HAP-1 (cell line): ENCODE results near the gene TMED7.
A peak's percentile ranks its signal among the peaks of the same experiment; 100 is the strongest.

Experiments used
- DNase-seq, 2 experiments: peaks; one replicate each; pipeline ENCODE4 v3.0.0-alpha.2; 2016 to 2020; ENCODE audit warnings: low spot score in 2 of 2
- H3K27me3 ChIP-seq: fragments of 250-450 bp; sonication (Bioruptor Pico); 2 replicates; pipeline ENCODE4 v1.5.1; 2020; ENCODE audit warnings: low read depth, mild to moderate bottlenecking, moderate library complexity
- H3K36me3 ChIP-seq: fragments of 250-450 bp; sonication (Bioruptor Pico); replicated peaks from 2 replicates; pipeline ENCODE4 v1.5.1; 2020; ENCODE audit warnings: mild to moderate bottlenecking
- H3K4me1 ChIP-seq: fragments of 250-450 bp; sonication (Bioruptor Pico); 2 replicates; pipeline ENCODE4 v1.5.1; 2020; ENCODE audit warnings: mild to moderate bottlenecking
- H3K4me3 ChIP-seq: fragments of 250-450 bp; sonication (Bioruptor Pico); 2 replicates; pipeline ENCODE4 v1.5.1; 2020; ENCODE audit warnings: mild to moderate bottlenecking, moderate library complexity
- H3K9me3 ChIP-seq: fragments of 250-450 bp; sonication (Bioruptor Pico); 2 replicates; pipeline ENCODE4 v1.5.1; 2020; ENCODE audit warnings: mild to moderate bottlenecking, moderate library complexity
- in situ Hi-C: fragments of 300-500 bp; cut with MboI; formaldehyde crosslinking; loops from 3 replicates; pipeline ENCODE4 v1.14.3; 2020; ENCODE audit warnings: low sequenced_read_pairs, inconsistent platforms, mixed read lengths

The TMED7 gene

GRCh38 chr5:115644046-115644445 lies 18.2 kb upstream of the TMED7 start:
- in situ Hi-C loops = no loop called here
- DNase-seq = no peak
- H3K27me3 ChIP-seq = peaks cover 9% of the 10 kb centered on the region

GRCh38 chr5:115641948-115642347 lies 16.1 kb upstream of the TMED7 start:
- H3K9me3 ChIP-seq = no peaks in the 10 kb centered on the region
- H3K36me3 ChIP-seq = no peaks in the 10 kb centered on the region
- peaks cover 14% of the 10 kb centered on the region for H3K27me3 ChIP-seq
- no peak for DNase-seq
- no peaks in the 10 kb centered on the region for H3K4me1 ChIP-seq
- in situ Hi-C loops = no loop called here
- no peak overlapping the region for H3K4me3 ChIP-seq

More at GRCh38 chr5:115644046-115644445, 18.2 kb upstream of the TMED7 start:
- Histone ChIP-seq H3K4me1 (peaks cover 6% of the 10 kb centered on the region; the same call in 1 of the 2 replicates), H3K4me3 (no peak overlapping the region), H3K36me3 (no peaks in the 10 kb centered on the region), H3K9me3 (no peaks in the 10 kb centered on the region)

GRCh38 chr5:115640274-115640673 lies 14.4 kb upstream of the TMED7 start:
- Histone ChIP-seq H3K4me3 (no peak overlapping the region), H3K27me3 (peaks cover 14% of the 10 kb centered on the region), H3K9me3 (no peaks in the 10 kb centered on the region), H3K4me1 (no peaks in the 10 kb centered on the region), H3K36me3 (no peaks in the 10 kb centered on the region)
- DNase-seq = no peak
- in situ Hi-C loops = no loop called here

- peaks cover 2% of the 10 kb centered on the region; the same call in 1 of the 2 replicates for H3K4me1 ChIP-seq
- DNase-seq = no peak
- H3K4me3 ChIP-seq = no peak overlapping the region
- in situ Hi-C loops = no loop called here
- peaks cover 14% of the 10 kb centered on the region for H3K27me3 ChIP-seq
- no peaks in the 10 kb centered on the region for H3K36me3 ChIP-seq
- H3K9me3 ChIP-seq = no peaks in the 10 kb centered on the region
Observed at GRCh38 chr5:115639377-115639776, 13.5 kb upstream of the TMED7 start.

GRCh38 chr5:115637507-115637906 lies 11.7 kb upstream of the TMED7 start:
- H3K27me3 ChIP-seq = peaks cover 14% of the 10 kb centered on the region
- DNase-seq = no peak
- H3K36me3 ChIP-seq = no peaks in the 10 kb centered on the region
- peaks cover 4% of the 10 kb centered on the region; the same call in 1 of the 2 replicates for H3K4me1 ChIP-seq
- H3K4me3 ChIP-seq = no peak overlapping the region
- H3K9me3 ChIP-seq = no peaks in the 10 kb centered on the region
- in situ Hi-C loops = no loop called here

GRCh38 chr5:115636008-115636407 lies 10.2 kb upstream of the TMED7 start:
- in situ Hi-C loops = no loop called here
- no peaks in the 10 kb centered on the region for H3K36me3 ChIP-seq
- no peak overlapping the region for H3K4me3 ChIP-seq

GRCh38 chr5:115634343-115635132 lies 8.7 kb upstream of the TMED7 start:
- Histone ChIP-seq H3K4me3 (no peak overlapping the region), H3K4me1 (peaks cover 4% of the 10 kb centered on the region; the same call in 1 of the 2 replicates), H3K9me3 (no peaks in the 10 kb centered on the region), H3K27me3 (peaks cover 8% of the 10 kb centered on the region; the same call in 1 of the 2 replicates), H3K36me3 (no peaks in the 10 kb centered on the region)
- in situ Hi-C loops = no loop called here
- DNase-seq = peak; percentile 90 to 94

More at GRCh38 chr5:115636008-115636407, 10.2 kb upstream of the TMED7 start:
- peaks cover 8% of the 10 kb centered on the region; the same call in 1 of the 2 replicates for H3K27me3 ChIP-seq
- no peak for DNase-seq
- no peaks in the 10 kb centered on the region for H3K9me3 ChIP-seq
- H3K4me1 ChIP-seq = peaks cover 4% of the 10 kb centered on the region; the same call in 1 of the 2 replicates

GRCh38 chr5:115629903-115630302 lies 4.1 kb upstream of the TMED7 start:
- no peak for DNase-seq
- Histone ChIP-seq H3K36me3 (no peaks in the 10 kb centered on the region; the same call in 1 of the 2 replicates), H3K9me3 (no peaks in the 10 kb centered on the region), H3K27me3 (no peaks in the 10 kb centered on the region), H3K4me3 (no peak overlapping the region), H3K4me1 (peaks cover 4% of the 10 kb centered on the region; the same call in 1 of the 2 replicates)
- in situ Hi-C loops = loop anchor here (10.0 kb wide), 1 partner anchor 445 kb away; no protein-coding TSS in a partner anchor

- Histone ChIP-seq H3K4me1 (peaks cover 8% of the 10 kb centered on the region), H3K4me3 (no peak overlapping the region), H3K27me3 (no peaks in the 10 kb centered on the region), H3K9me3 (no peaks in the 10 kb centered on the region), H3K36me3 (no peaks in the 10 kb centered on the region; the same call in 1 of the 2 replicates)
- no peak for DNase-seq
- in situ Hi-C loops = loop anchor here (10.0 kb wide), 1 partner anchor 447 kb away; no protein-coding TSS in a partner anchor
Observed at GRCh38 chr5:115627295-115627865, 1.5 kb upstream of the TMED7 start.

GRCh38 chr5:115626445-115626823 lies 598 bp upstream of the TMED7 start:
- DNase-seq = no peak
- in situ Hi-C loops = loop anchor here (10.0 kb wide), 1 partner anchor 448 kb away; no protein-coding TSS in a partner anchor
- Histone ChIP-seq H3K4me3 (peak overlapping the region; percentile 78), H3K36me3 (no peaks in the 10 kb centered on the region; the same call in 1 of the 2 replicates), H3K9me3 (no peaks in the 10 kb centered on the region), H3K27me3 (no peaks in the 10 kb centered on the region), H3K4me1 (peaks cover 14% of the 10 kb centered on the region)

- H3K4me1 ChIP-seq = peaks cover 19% of the 10 kb centered on the region
- no peak for DNase-seq
- peak overlapping the region; percentile 78 for H3K4me3 ChIP-seq
- no peaks in the 10 kb centered on the region for H3K9me3 ChIP-seq
- in situ Hi-C loops = loop anchor here (10.0 kb wide), 1 partner anchor 450 kb away; no protein-coding TSS in a partner anchor
- no peaks in the 10 kb centered on the region for H3K27me3 ChIP-seq
- H3K36me3 ChIP-seq = peaks cover 4% of the 10 kb centered on the region
Observed at GRCh38 chr5:115624994-115625393, 842 bp downstream of the TMED7 start.

GRCh38 chr5:115623658-115624057 lies 2.2 kb downstream of the TMED7 start:
- Histone ChIP-seq H3K9me3 (no peaks in the 10 kb centered on the region), H3K36me3 (peaks cover 16% of the 10 kb centered on the region), H3K4me3 (peak overlapping the region; percentile 78; the same call in 1 of the 2 replicates), H3K27me3 (no peaks in the 10 kb centered on the region), H3K4me1 (peaks cover 19% of the 10 kb centered on the region)
- in situ Hi-C loops = loop anchor here (10.0 kb wide), 1 partner anchor 451 kb away; no protein-coding TSS in a partner anchor
- DNase-seq = no peak

GRCh38 chr5:115621365-115621900 lies 4.4 kb downstream of the TMED7 start:
- H3K36me3 ChIP-seq = peaks cover 31% of the 10 kb centered on the region
- in situ Hi-C loops = loop anchor here (10.0 kb wide), 1 partner anchor 453 kb away; no protein-coding TSS in a partner anchor
- no peak overlapping the region for H3K4me3 ChIP-seq
- peaks cover 19% of the 10 kb centered on the region for H3K4me1 ChIP-seq
- DNase-seq = peak in 1 of 2 experiments; percentile 91
- no peaks in the 10 kb centered on the region for H3K27me3 ChIP-seq
- no peaks in the 10 kb centered on the region for H3K9me3 ChIP-seq
